ENCODE results near the gene SOBP. TPM values are rescaled to one million over a fixed set of nuclear protein-coding genes. Genes with fewer than 3 reads are reported as not detected.

SOBP gene
- total RNA-seq, 1 donor from 2014 or later: 16.1 TPM

GRCh38 chr6:107632381-107633136, 142.6 kb downstream of the SOBP start:
- Mint-ChIP-seq H3K9me3 (ENCODE audit: unreplicated experiment) (peaks cover 10% of the 10 kb centered on the region), H3K4me1 (ENCODE audit: low read depth, unreplicated experiment) (peaks cover 34% of the 10 kb centered on the region), H3K4me3 (ENCODE audit: unreplicated experiment) (peak overlapping the region; percentile 85), H3K27me3 (ENCODE audit: unreplicated experiment) (peaks cover 13% of the 10 kb centered on the region), H3K27ac (ENCODE audit: unreplicated experiment) (peak overlapping the region; percentile 94), H3K36me3 (ENCODE audit: unreplicated experiment) (no peaks in the 10 kb centered on the region)
- TF ChIP-seq CTCF (IDR thresholded peaks at IDR 0.05; ENCODE audit: partially characterized antibody, unreplicated experiment): no peak
- DNase-seq: no peak

- peaks cover 33% of the 10 kb centered on the region for H3K4me1 Mint-ChIP-seq (ENCODE audit: low read depth, unreplicated experiment)
- H3K9me3 Mint-ChIP-seq (ENCODE audit: unreplicated experiment): peaks cover 10% of the 10 kb centered on the region
- DNase-seq: peak; percentile 73
- TF ChIP-seq CTCF (IDR thresholded peaks at IDR 0.05; ENCODE audit: partially characterized antibody, unreplicated experiment): no peak
- H3K27me3 Mint-ChIP-seq (ENCODE audit: unreplicated experiment): peaks cover 11% of the 10 kb centered on the region
- peak overlapping the region; percentile 85 for H3K4me3 Mint-ChIP-seq (ENCODE audit: unreplicated experiment)
- peak overlapping the region; percentile 94 for H3K27ac Mint-ChIP-seq (ENCODE audit: unreplicated experiment)
- H3K36me3 Mint-ChIP-seq (ENCODE audit: unreplicated experiment): no peaks in the 10 kb centered on the region
Measured at GRCh38 chr6:107633680-107634323, 143.9 kb downstream of the SOBP start.

GRCh38 chr6:107634324-107635056, 144.6 kb downstream of the SOBP start:
- peak; percentile 64 for DNase-seq
- peaks cover 11% of the 10 kb centered on the region for H3K27me3 Mint-ChIP-seq (ENCODE audit: unreplicated experiment)
- peaks cover 33% of the 10 kb centered on the region for H3K4me1 Mint-ChIP-seq (ENCODE audit: low read depth, unreplicated experiment)
- peak overlapping the region; percentile 65 for H3K4me3 Mint-ChIP-seq (ENCODE audit: unreplicated experiment)
- TF ChIP-seq CTCF (IDR thresholded peaks at IDR 0.05; ENCODE audit: partially characterized antibody, unreplicated experiment): no peak
- H3K27ac Mint-ChIP-seq (ENCODE audit: unreplicated experiment): no peak overlapping the region
- H3K36me3 Mint-ChIP-seq (ENCODE audit: unreplicated experiment): no peaks in the 10 kb centered on the region
- peaks cover 10% of the 10 kb centered on the region for H3K9me3 Mint-ChIP-seq (ENCODE audit: unreplicated experiment)

GRCh38 chr6:107635057-107635515, 145.2 kb downstream of the SOBP start:
- Mint-ChIP-seq H3K4me1 (ENCODE audit: low read depth, unreplicated experiment) (peaks cover 28% of the 10 kb centered on the region), H3K4me3 (ENCODE audit: unreplicated experiment) (peak overlapping the region; percentile 46), H3K36me3 (ENCODE audit: unreplicated experiment) (no peaks in the 10 kb centered on the region), H3K27ac (ENCODE audit: unreplicated experiment) (no peak overlapping the region), H3K9me3 (ENCODE audit: unreplicated experiment) (peaks cover 10% of the 10 kb centered on the region), H3K27me3 (ENCODE audit: unreplicated experiment) (peaks cover 11% of the 10 kb centered on the region)
- DNase-seq: no peak
- no peak for TF ChIP-seq CTCF (IDR thresholded peaks at IDR 0.05; ENCODE audit: partially characterized antibody, unreplicated experiment)
